ENCODE data around the gene CPN2. TPM values are rescaled to one million over a fixed set of nuclear protein-coding genes. Genes with fewer than 3 reads are reported as not detected.
A peak's percentile ranks its signal among the peaks of the same experiment; 100 is the strongest.

Gene CPN2
- total and polyA plus RNA-seq, 2 donors (not counting 1 experiment from before 2014, with no cell fraction given) = not detected

DNA sequence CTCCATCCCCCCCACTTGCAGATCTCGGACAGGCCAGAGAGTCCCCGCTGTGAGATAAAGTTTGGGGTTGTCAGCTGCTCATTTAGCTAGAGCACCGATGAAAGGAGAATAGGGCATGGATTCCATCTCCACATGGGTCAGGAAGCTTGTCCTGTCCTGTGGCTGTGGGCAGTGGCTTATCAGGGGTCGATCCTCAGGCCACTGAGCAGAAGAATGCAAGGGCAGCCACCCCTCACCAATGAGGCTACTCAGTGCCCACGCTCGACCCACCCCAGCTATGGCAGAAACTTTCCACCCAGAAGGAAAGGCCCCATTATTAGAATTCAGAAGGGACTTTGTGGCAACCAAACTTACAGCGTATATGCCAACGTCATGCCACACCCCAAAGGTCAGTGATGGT is 43.3 kb downstream of the CPN2 start:
- Histone ChIP-seq H2AFZ (ENCODE audit: insufficient read depth, low read depth, low read length, poor library complexity, severe bottlenecking) (no peak overlapping the region), H3K27me3 (replicated peaks in 1 of 4; ENCODE audit: control extremely low read depth in 1 of 4, control insufficient read depth in 3 of 4, insufficient read depth in 4 of 4, low read length in 3 of 4) (peaks cover 0 to 15% (median 2%) of the 10 kb centered on the region in 4 experiments), H4K20me1 (ENCODE audit: control insufficient read depth, insufficient read depth, low read length, poor library complexity, severe bottlenecking) (peaks cover 5% of the 10 kb centered on the region), H3K36me3 (replicated peaks in 1 of 2; ENCODE audit: control extremely low read depth in 1 of 2, control insufficient read depth in 1 of 2, extremely low read depth in 1 of 2, insufficient read depth in 2 of 2, low read length in 1 of 2) (no peaks in the 10 kb centered on the region), H3K9me3 (ENCODE audit: control extremely low read depth in 1 of 3, control insufficient read depth in 2 of 3, insufficient read depth in 1 of 3, low read length in 2 of 3) (peaks cover 0 to 17% (median 6%) of the 10 kb centered on the region in 3 donors), H3K4me3 (ENCODE audit: control extremely low read depth in 1 of 5, extremely low read depth in 1 of 5, insufficient read depth in 1 of 5, low read depth in 2 of 5, low read length in 4 of 5) (peak overlapping the region in 1 of 5 experiments; percentile 57), H3K27ac (ENCODE audit: low read length in 2 of 2) (peak overlapping the region in 1 of 2 donors; percentile 98), H3K4me1 (ENCODE audit: control insufficient read depth in 2 of 2, insufficient read depth in 2 of 2, low read length in 2 of 2) (peaks cover 54 to 68% of the 10 kb centered on the region in 2 donors), H3K9ac (ENCODE audit: low read length) (peak overlapping the region; percentile 51), H3K79me2 (ENCODE audit: control insufficient read depth, insufficient read depth, low read length) (no peaks in the 10 kb centered on the region), H3K4me2 (replicated peaks; ENCODE audit: low read depth, low read length, poor library complexity, severe bottlenecking) (peak overlapping the region; percentile 92)
- H3K4me1 Mint-ChIP-seq = peaks cover 59% of the 10 kb centered on the region
- intact Hi-C loops (cut with micrococcal nuclease) = loop anchor here (1.0 to 10.0 kb wide), 5 partner anchors 7 to 433 kb away; no protein-coding TSS in a partner anchor
- ATAC-seq (ENCODE audit: low read depth) = no peak
- H3K9me3 Mint-ChIP-seq (ENCODE audit: insufficient read depth) = no peaks in the 10 kb centered on the region
- ChIA-PET POLR2A (interaction anchor here (0.9 to 1.5 kb wide), 4 partner anchors 8 to 206 kb away, joined by 3 to 13 read pairs (median 4); partner anchors contain the start of gene HES1), CTCF (interaction anchor here (0.7 to 4.1 kb wide), 5 partner anchors 9 to 642 kb away, joined by 3 to 47 read pairs (median 9); partner anchors contain the start of gene HES1)
- H3K27me3 Mint-ChIP-seq = peaks cover 17% of the 10 kb centered on the region
- DNase-seq = no peak
- peak overlapping the region; percentile 71 for H3K4me3 Mint-ChIP-seq
- 73% methylated on average over 2 of the region's 8 CpGs for WGBS (ENCODE audit: insufficient coverage)
- no peak for TF ChIP-seq EZH2 (IDR thresholded peaks at IDR 0.05; ENCODE audit: borderline replicate concordance, insufficient read depth, low read depth, low read length, poor library complexity, severe bottlenecking)
- TF ChIP-seq, protein P1, sequence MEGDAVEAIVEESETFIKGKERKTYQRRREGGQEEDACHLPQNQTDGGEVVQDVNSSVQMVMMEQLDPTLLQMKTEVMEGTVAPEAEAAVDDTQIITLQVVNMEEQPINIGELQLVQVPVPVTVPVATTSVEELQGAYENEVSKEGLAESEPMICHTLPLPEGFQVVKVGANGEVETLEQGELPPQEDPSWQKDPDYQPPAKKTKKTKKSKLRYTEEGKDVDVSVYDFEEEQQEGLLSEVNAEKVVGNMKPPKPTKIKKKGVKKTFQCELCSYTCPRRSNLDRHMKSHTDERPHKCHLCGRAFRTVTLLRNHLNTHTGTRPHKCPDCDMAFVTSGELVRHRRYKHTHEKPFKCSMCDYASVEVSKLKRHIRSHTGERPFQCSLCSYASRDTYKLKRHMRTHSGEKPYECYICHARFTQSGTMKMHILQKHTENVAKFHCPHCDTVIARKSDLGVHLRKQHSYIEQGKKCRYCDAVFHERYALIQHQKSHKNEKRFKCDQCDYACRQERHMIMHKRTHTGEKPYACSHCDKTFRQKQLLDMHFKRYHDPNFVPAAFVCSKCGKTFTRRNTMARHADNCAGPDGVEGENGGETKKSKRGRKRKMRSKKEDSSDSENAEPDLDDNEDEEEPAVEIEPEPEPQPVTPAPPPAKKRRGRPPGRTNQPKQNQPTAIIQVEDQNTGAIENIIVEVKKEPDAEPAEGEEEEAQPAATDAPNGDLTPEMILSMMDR (IDR thresholded peaks at IDR 0.05) = no peak
- peak overlapping the region; percentile 91 for H3K27ac Mint-ChIP-seq
